HFF-Myc (cell line): ENCODE measurements around the gene SLC25A22.

ENCODE experiments used
- DNase-seq: peaks from one replicate; pipeline ENCODE4 v3.0.0-alpha.2; 2011; ENCODE audit warnings: low read depth; ENCODE audit errors: extremely low read depth
- H3K4me3 ChIP-seq: replicated peaks from 2 replicates; pipeline ENCODE4 v1.5.1; 2011; ENCODE audit warnings: low read depth, mild to moderate bottlenecking, control low read depth, low read length
- CTCF ChIP-seq: IDR thresholded peaks from 2 replicates; pipeline ENCODE4 v1.5.1; 2012; ENCODE audit warnings: mild to moderate bottlenecking, low read depth, low read length, control low read depth; ENCODE audit errors: missing control alignments

The SLC25A22 gene

GRCh38 chr11:763073-763463 is 35.0 kb downstream of the SLC25A22 start:
- no peak for DNase-seq
- no peak for TF ChIP-seq CTCF
- H3K4me3 ChIP-seq: no peak overlapping the region

- H3K4me3 ChIP-seq: no peak overlapping the region
- TF ChIP-seq CTCF: peak; percentile 31
- DNase-seq: peak; percentile 72
Observed at GRCh38 chr11:762421-763072, 35.5 kb downstream of the SLC25A22 start.

GRCh38 chr11:761526-762108 is 36.5 kb downstream of the SLC25A22 start:
- no peak for DNase-seq
- no peak for TF ChIP-seq CTCF
- H3K4me3 ChIP-seq: no peak overlapping the region

GRCh38 chr11:760236-760635 is 37.8 kb downstream of the SLC25A22 start:
- no peak for TF ChIP-seq CTCF
- no peak overlapping the region for H3K4me3 ChIP-seq
- no peak for DNase-seq

- no peak for TF ChIP-seq CTCF
- DNase-seq: no peak
- H3K4me3 ChIP-seq: no peak overlapping the region
Observed at GRCh38 chr11:749731-750130, 48.4 kb downstream of the SLC25A22 start.

- DNase-seq: no peak
- no peak for TF ChIP-seq CTCF
- H3K4me3 ChIP-seq: peak overlapping the region; percentile 88
Observed at GRCh38 chr11:748007-748359, 50.1 kb downstream of the SLC25A22 start.
